ENCODE data around the gene PPP1R1C.
"Not testable (repeated sequence)": the region's sequence is repeated elsewhere in the genome, so short reads cannot be mapped to it uniquely, and the experiment has no call there.

Gene PPP1R1C

GRCh38 chr2:182019731-182020130 is 34.1 kb downstream of the PPP1R1C start:
- Mint-ChIP-seq H3K36me3 (no peaks in the 10 kb centered on the region), H3K27me3 (peaks cover 5% of the 10 kb centered on the region), H3K9me3 (ENCODE audit: low read depth) (peaks cover 9% of the 10 kb centered on the region), H3K4me1 (ENCODE audit: low read depth) (no peaks in the 10 kb centered on the region), H3K27ac (no peak overlapping the region), H3K4me3 (no peak overlapping the region)

DNA sequence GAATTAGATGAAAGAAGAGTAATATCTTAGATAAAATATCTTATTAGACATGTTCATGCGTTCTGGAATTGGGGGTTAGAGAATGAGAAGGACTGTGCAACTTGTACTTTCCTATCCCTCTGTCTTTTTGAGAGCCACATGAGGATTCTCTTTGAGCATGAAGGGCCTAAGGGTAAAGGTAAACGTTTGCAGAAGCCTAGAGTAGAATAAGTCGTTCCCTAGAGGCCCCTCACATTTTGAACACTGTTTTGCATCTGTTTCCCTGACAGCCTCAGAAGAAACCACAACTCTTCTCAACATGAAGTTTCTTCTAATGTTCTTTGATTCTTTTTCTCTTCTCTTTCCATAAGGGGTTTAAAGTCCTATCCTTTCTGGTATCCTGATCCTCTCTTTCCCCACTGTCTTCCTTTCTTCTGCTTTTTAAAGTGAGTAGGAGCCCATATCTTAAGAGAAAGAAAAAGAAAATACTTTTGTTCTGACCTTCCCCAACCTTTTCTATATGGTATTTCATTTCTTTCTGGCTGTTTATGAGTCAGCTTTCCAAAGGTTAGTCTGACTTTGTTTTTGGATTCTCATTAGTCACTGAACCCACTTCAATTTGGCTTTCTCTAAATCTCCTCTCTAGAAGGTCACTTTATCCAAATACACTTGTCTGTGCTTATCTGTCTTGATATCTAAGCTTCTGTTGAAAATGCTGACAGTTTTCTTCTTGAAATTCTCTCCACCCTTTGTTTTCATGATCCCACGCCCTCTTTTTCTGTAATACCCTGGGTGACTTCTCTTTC is 34.8 kb downstream of the PPP1R1C start:
- H3K27ac Mint-ChIP-seq, result no peak overlapping the region
- peaks cover 9% of the 10 kb centered on the region for H3K9me3 Mint-ChIP-seq (ENCODE audit: low read depth)
- H3K4me1 Mint-ChIP-seq (ENCODE audit: low read depth), result no peaks in the 10 kb centered on the region
- no peaks in the 10 kb centered on the region for H3K36me3 Mint-ChIP-seq
- no peak overlapping the region for H3K4me3 Mint-ChIP-seq
- H3K27me3 Mint-ChIP-seq, result peaks cover 4% of the 10 kb centered on the region

DNA sequence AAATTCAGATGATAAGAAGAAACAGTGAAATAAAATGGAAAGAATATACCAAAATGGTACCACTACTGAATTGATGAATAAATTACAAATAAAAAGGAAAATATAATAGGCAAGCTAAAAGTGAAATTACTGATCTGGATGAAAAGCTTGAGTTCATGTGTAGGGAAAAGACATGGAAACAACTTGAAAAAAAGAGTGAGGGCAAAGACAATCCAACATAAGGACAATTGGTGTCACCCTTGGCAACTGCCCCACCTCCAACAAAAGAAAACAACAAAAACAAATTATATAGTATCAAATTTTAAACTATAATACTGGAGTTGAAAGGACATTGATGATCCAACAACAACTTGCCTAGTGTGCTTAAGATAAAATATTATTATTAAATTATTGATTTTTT is 37.6 kb downstream of the PPP1R1C start:
- Mint-ChIP-seq H3K9me3 (ENCODE audit: low read depth) (peaks cover 9% of the 10 kb centered on the region), H3K4me1 (ENCODE audit: low read depth) (no peaks in the 10 kb centered on the region), H3K36me3 (no peaks in the 10 kb centered on the region), H3K27me3 (peaks cover 2% of the 10 kb centered on the region), H3K27ac (no peak overlapping the region), H3K4me3 (no peak overlapping the region)

DNA sequence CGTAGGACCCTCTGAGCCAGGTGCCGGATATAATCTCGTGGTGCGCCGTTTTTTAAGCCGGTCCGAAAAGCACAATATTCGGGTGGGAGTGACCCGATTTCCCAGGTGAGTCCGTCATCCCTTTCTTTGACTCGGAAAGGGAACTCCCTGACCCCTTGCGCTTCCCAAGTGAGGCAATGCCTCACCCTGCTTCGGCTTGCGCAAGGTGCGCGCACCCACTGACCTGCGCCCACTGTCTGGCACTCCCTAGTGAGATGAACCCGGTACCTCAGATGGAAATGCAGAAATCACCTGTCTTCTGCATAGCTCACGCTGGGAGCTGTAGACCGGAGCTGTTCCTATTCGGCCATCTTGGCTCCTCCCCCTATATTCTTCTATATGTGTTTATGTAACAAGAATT is 45.2 kb downstream of the PPP1R1C start:
- not testable (repeated sequence) for H3K27me3 Mint-ChIP-seq; H3K36me3 Mint-ChIP-seq; H3K4me1 Mint-ChIP-seq (ENCODE audit: low read depth); H3K4me3 Mint-ChIP-seq; H3K27ac Mint-ChIP-seq; H3K9me3 Mint-ChIP-seq (ENCODE audit: low read depth)

GRCh38 chr2:182031956-182032355 is 46.3 kb downstream of the PPP1R1C start:
- Mint-ChIP-seq H3K36me3 (no peaks in the 10 kb centered on the region), H3K4me3 (no peak overlapping the region), H3K27me3 (peaks cover 8% of the 10 kb centered on the region), H3K27ac (no peak overlapping the region), H3K9me3 (ENCODE audit: low read depth) (no peaks in the 10 kb centered on the region), H3K4me1 (ENCODE audit: low read depth) (no peaks in the 10 kb centered on the region)

GRCh38 chr2:182033449-182033848 is 47.8 kb downstream of the PPP1R1C start:
- Mint-ChIP-seq H3K9me3 (ENCODE audit: low read depth) (no peaks in the 10 kb centered on the region), H3K4me1 (ENCODE audit: low read depth) (no peaks in the 10 kb centered on the region), H3K36me3 (no peaks in the 10 kb centered on the region), H3K27me3 (peaks cover 8% of the 10 kb centered on the region), H3K4me3 (no peak overlapping the region), H3K27ac (no peak overlapping the region)

DNA sequence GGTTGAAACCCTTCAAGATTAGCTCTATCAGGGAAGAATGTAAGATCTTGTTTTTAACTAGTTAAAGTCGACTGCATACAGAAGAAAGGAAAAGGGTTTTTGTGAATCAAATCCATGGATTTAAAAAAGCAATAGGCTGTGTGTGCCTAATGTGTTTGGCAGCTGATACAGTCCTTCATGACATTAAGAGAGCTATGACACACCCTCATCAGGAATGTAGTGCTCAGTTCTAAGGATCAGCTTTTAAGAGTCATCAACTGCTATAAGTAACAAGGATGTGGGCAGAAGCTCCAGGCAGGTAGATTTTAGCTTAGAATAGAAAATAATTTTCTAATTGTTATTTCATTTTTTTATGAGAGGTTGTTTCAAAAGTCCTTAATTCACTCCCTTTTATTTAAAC is 52.9 kb downstream of the PPP1R1C start:
- Mint-ChIP-seq H3K9me3 (ENCODE audit: low read depth) (no peaks in the 10 kb centered on the region), H3K36me3 (no peaks in the 10 kb centered on the region), H3K4me3 (no peak overlapping the region), H3K27me3 (peaks cover 8% of the 10 kb centered on the region), H3K27ac (no peak overlapping the region), H3K4me1 (ENCODE audit: low read depth) (no peaks in the 10 kb centered on the region)

DNA sequence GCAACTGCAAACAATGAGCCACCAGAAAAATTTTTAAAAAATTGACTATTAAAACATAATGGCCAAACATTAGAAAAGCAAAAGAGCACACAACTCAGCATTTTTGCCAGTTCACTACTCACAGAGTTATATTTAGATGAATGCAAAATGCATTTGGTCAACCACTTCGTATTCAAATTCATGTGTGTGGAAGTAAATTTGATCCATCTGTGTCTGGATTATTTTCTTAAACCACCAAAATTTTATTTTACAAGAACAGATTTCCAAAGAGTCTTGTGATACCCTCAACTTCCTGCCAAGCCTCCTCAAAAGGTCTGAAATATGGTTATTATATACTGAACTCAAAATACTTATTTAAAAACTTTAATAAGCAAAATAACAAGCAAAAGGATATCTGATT is 57.4 kb downstream of the PPP1R1C start:
- no peaks in the 10 kb centered on the region for H3K4me1 Mint-ChIP-seq (ENCODE audit: low read depth)

GRCh38 chr2:182043861-182044260 is 58.2 kb downstream of the PPP1R1C start:
- no peaks in the 10 kb centered on the region for H3K9me3 Mint-ChIP-seq (ENCODE audit: low read depth)
- H3K27ac Mint-ChIP-seq, result no peak overlapping the region
- no peaks in the 10 kb centered on the region for H3K36me3 Mint-ChIP-seq
- no peak overlapping the region for H3K4me3 Mint-ChIP-seq
- peaks cover 3% of the 10 kb centered on the region for H3K27me3 Mint-ChIP-seq
- H3K4me1 Mint-ChIP-seq (ENCODE audit: low read depth), result no peaks in the 10 kb centered on the region

More for the DNA sequence above, 57.4 kb downstream of the PPP1R1C start:
- Mint-ChIP-seq H3K9me3 (ENCODE audit: low read depth) (no peaks in the 10 kb centered on the region), H3K27me3 (peaks cover 3% of the 10 kb centered on the region), H3K4me3 (no peak overlapping the region), H3K27ac (no peak overlapping the region), H3K36me3 (no peaks in the 10 kb centered on the region)

DNA sequence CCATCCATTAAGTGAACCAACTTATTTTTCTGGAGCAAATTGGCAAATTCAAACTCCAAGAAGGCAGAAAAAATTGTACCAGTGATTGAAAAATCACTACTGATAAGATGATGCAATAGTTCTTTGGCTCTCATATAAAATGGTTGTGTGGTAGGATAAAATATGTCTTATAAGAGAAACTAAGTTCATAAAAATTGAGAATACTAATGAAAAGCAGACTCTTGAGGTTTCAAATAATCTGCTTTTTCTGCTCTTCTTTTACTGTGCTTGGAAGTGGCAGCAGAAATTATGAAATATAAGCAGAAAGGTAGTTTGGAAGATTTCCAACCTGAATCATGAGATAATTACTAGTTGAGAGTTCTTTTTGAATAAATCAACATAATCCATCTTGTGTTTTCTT is 61.9 kb downstream of the PPP1R1C start:
- Mint-ChIP-seq H3K27me3 (peaks cover 1% of the 10 kb centered on the region), H3K4me1 (ENCODE audit: low read depth) (no peaks in the 10 kb centered on the region), H3K9me3 (ENCODE audit: low read depth) (no peaks in the 10 kb centered on the region), H3K4me3 (no peak overlapping the region), H3K36me3 (no peaks in the 10 kb centered on the region), H3K27ac (no peak overlapping the region)

DNA sequence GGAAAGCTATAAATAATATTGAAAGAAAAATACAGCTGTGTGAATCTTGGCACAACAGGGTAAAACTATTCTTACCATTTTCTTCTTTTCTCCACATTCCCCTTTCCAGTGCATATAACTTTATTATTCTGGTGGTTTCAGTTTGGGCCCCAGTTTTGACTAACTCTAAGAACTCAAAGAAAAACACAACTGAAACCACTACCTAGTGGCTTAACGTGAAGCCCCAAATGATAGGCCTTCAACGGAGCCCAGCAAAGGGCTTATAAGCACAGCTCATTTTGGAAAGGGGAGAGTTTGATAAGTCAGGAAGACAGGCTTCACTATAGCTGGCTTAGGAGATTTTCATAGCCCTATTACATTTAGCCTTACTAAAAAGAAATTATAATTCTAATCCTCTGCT is 62.4 kb downstream of the PPP1R1C start:
- H3K27me3 Mint-ChIP-seq, result peaks cover 1% of the 10 kb centered on the region
- H3K4me3 Mint-ChIP-seq, result no peak overlapping the region
- no peaks in the 10 kb centered on the region for H3K9me3 Mint-ChIP-seq (ENCODE audit: low read depth)
- H3K4me1 Mint-ChIP-seq (ENCODE audit: low read depth), result no peaks in the 10 kb centered on the region
- H3K36me3 Mint-ChIP-seq, result no peaks in the 10 kb centered on the region
- H3K27ac Mint-ChIP-seq, result no peak overlapping the region

- no peaks in the 10 kb centered on the region for H3K36me3 Mint-ChIP-seq
- no peaks in the 10 kb centered on the region for H3K4me1 Mint-ChIP-seq (ENCODE audit: low read depth)
- no peak overlapping the region for H3K27ac Mint-ChIP-seq
- H3K27me3 Mint-ChIP-seq, result peaks cover 1% of the 10 kb centered on the region
- H3K4me3 Mint-ChIP-seq, result no peak overlapping the region
- H3K9me3 Mint-ChIP-seq (ENCODE audit: low read depth), result no peaks in the 10 kb centered on the region
These were observed 63.0 kb downstream of the PPP1R1C start for GRCh38 chr2:182048621-182049020.

DNA sequence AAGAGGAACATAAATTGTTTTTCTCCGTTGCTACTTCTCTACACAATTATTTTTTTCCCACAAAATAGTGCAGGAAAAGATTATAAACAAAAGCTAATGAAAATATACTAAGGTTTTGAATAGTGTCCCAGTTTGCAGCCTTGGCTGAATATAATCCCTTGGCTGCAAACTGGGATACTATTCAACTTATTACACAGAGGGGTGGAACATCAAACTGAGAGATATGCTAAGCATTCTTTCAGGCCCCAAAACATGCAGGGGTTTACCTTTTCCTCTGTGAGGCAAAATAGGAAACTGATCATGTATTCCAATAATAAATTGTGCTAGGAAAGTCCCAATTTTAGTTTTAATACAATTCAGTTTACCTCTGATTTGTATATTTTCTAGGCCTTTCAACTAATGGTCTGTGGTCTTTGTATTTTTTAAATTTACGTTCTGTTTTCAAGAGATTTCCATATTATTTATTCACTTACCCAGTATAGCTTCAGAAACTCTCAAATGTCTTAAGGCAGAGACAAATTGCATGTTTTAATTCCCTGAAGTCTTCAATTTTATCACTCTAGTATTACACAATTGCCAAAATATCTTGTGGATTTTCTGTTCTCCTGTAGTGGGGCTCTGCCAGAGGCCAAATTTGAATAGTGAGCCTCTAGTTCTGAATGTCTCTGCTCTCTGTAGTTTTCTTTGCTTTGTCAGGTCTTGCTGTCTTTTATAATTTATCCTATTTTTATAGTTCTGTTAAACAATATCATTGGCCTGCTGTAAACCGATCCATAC is 63.9 kb downstream of the PPP1R1C start:
- H3K27ac Mint-ChIP-seq, result no peak overlapping the region
- H3K9me3 Mint-ChIP-seq (ENCODE audit: low read depth), result peaks cover 4% of the 10 kb centered on the region
- no peaks in the 10 kb centered on the region for H3K36me3 Mint-ChIP-seq
- H3K27me3 Mint-ChIP-seq, result peaks cover 1% of the 10 kb centered on the region
- H3K4me1 Mint-ChIP-seq (ENCODE audit: low read depth), result no peaks in the 10 kb centered on the region
- H3K4me3 Mint-ChIP-seq, result no peak overlapping the region

DNA sequence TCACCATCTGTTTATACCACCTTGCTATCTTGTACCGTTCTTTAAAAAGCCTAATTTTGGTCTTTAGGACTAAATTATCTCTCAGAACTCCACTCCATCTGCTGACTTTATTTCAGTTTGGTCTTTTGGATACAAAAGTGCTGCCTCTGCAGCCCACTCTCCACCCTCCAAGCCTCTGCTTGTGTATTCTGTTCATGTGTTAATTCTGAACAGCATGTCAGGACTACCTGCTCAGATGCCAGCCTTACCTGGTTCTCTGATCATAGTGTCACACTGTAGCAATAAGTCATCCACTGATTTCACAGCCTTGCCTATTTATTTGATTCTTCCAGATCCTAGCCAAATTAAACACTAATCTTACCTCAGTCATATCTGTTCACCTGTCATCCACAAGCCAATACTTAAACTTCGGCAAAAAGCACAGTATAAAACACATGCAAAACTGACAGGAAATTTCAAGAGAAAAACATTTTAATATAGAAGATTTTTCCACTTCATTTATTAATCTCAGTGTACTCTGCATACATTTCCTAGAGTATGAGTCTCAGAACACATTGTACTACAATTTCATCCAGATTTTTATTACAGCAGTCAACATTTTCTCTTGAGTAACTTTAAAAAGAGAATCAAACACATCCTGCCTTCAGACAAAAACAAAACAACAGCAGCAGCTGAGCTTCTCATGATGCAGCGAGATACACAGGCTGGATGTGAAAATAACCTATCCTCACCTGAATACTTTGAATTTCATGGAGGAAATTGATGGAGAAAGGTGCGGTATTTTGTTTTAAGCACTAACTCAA is 64.9 kb downstream of the PPP1R1C start:
- Mint-ChIP-seq H3K27me3 (no peaks in the 10 kb centered on the region), H3K27ac (no peak overlapping the region), H3K9me3 (ENCODE audit: low read depth) (peaks cover 4% of the 10 kb centered on the region), H3K4me3 (no peak overlapping the region), H3K36me3 (no peaks in the 10 kb centered on the region), H3K4me1 (ENCODE audit: low read depth) (no peaks in the 10 kb centered on the region)

GRCh38 chr2:182055993-182056392 is 70.3 kb downstream of the PPP1R1C start:
- Mint-ChIP-seq H3K36me3 (no peaks in the 10 kb centered on the region), H3K27ac (no peak overlapping the region), H3K4me1 (ENCODE audit: low read depth) (no peaks in the 10 kb centered on the region), H3K27me3 (peaks cover 2% of the 10 kb centered on the region), H3K9me3 (ENCODE audit: low read depth) (peaks cover 4% of the 10 kb centered on the region), H3K4me3 (no peak overlapping the region)
